HepG2 (cell line): ENCODE measurements around the gene COBL. TPM values are rescaled to one million over a fixed set of nuclear protein-coding genes. Genes with fewer than 3 reads are reported as not detected.

Experiments used
- ARID2 ChIP-seq: sonication (generic); formaldehyde crosslinking; IDR thresholded peaks from 2 replicates; pipeline ENCODE4 v1.8.1; 2022; ENCODE audit warnings: mild to moderate bottlenecking, missing genetic modification reagents, borderline replicate concordance
- ASH2L ChIP-seq: fragments of 300-600, 200-600 bp; sonication (generic); IDR thresholded peaks from 2 replicates; pipeline ENCODE4 v1.7.0; 2017; ENCODE audit warnings: low read depth, mild to moderate bottlenecking, moderate library complexity, mixed read lengths, low read length; ENCODE audit not compliant: insufficient read length
- CBX1 ChIP-seq: IDR thresholded peaks from one replicate; pipeline ENCODE4 v1.6.1; 2016; ENCODE audit warnings: antibody characterized with exemption, low read depth
- GABPA ChIP-seq, 2 experiments: IDR thresholded peaks; 2 replicates each; pipeline ENCODE4 v1.6.1; 2011 to 2016; ENCODE audit warnings: low read depth in 2 of 2, low read length in 1 of 2, missing biosample characterization in 1 of 2, missing genetic modification characterization in 1 of 2
- HDAC2 ChIP-seq: sonication (generic); formaldehyde crosslinking; IDR thresholded peaks from 2 replicates; pipeline ENCODE4 v1.4.0; 2020; ENCODE audit warnings: missing genetic modification reagents
- HNRNPLL ChIP-seq: fragments of 200-400 bp; formaldehyde crosslinking; IDR thresholded peaks from 2 replicates; pipeline ENCODE4 v1.6.1; 2017; ENCODE audit warnings: mild to moderate bottlenecking, low read depth, low read length; ENCODE audit not compliant: poor library complexity, severe bottlenecking
- KDM3A ChIP-seq: IDR thresholded peaks from 2 replicates; pipeline ENCODE4 v1.6.1; 2018; ENCODE audit warnings: low read depth, missing compliant biosample characterization
- NONO ChIP-seq, 2 experiments: fragments of 450-650 bp in 1 of 2; sonication (generic) in 1 of 2; formaldehyde crosslinking in 1 of 2; IDR thresholded peaks in 1 of 2; conservative IDR thresholded peaks in 1 of 2; 2 replicates each; pipeline versions ENCODE4 v1.6.1 to v1.8.0; 2017 to 2022; ENCODE audit warnings: mild to moderate bottlenecking in 1 of 2, missing genetic modification reagents in 1 of 2, moderate library complexity in 1 of 2
- PHF8 ChIP-seq: sonication (generic); formaldehyde crosslinking; IDR thresholded peaks from 2 replicates; pipeline ENCODE4 v1.5.0; 2020; ENCODE audit warnings: missing genetic modification reagents
- POLR2AphosphoS5 ChIP-seq: IDR thresholded peaks from 2 replicates; pipeline ENCODE4 v1.6.1; 2012; ENCODE audit warnings: low read depth, low read length
- RBFOX2 ChIP-seq: fragments of 200-400 bp; formaldehyde crosslinking; IDR thresholded peaks from 2 replicates; pipeline ENCODE4 v1.6.1; 2017; ENCODE audit warnings: low read depth, mild to moderate bottlenecking, low read length
- REPIN1 ChIP-seq: sonication (generic); formaldehyde crosslinking; IDR thresholded peaks from 2 replicates; pipeline ENCODE4 v1.8.0; 2022; ENCODE audit warnings: missing genetic modification reagents, low read depth, mild to moderate bottlenecking, borderline replicate concordance
- SIN3A ChIP-seq: IDR thresholded peaks from 2 replicates; pipeline ENCODE4 v1.6.1; 2011; ENCODE audit warnings: low read depth, mild to moderate bottlenecking, control low read depth, low read length, borderline replicate concordance
- SMAD9 ChIP-seq: sonication (generic); formaldehyde crosslinking; IDR thresholded peaks from 2 replicates; pipeline ENCODE4 v1.5.1; 2020; ENCODE audit warnings: mild to moderate bottlenecking, missing genetic modification reagents
- TCF7 ChIP-seq: sonication (generic); IDR thresholded peaks from 2 replicates; pipeline ENCODE4 v1.6.1; 2016; ENCODE audit warnings: antibody characterized with exemption, low read depth
- ZBTB21 ChIP-seq: sonication (generic); formaldehyde crosslinking; IDR thresholded peaks from 2 replicates; pipeline ENCODE4 v1.4.0; 2020; ENCODE audit warnings: missing genetic modification reagents
- ZBTB7A ChIP-seq: sonication (generic); formaldehyde crosslinking; IDR thresholded peaks from 2 replicates; pipeline ENCODE4 v1.8.0; 2022; ENCODE audit warnings: mild to moderate bottlenecking, missing genetic modification reagents
- ZFAT ChIP-seq: sonication (generic); formaldehyde crosslinking; conservative IDR thresholded peaks from 2 replicates; pipeline ENCODE4 v1.8.1; 2023; ENCODE audit warnings: missing genetic modification reagents, inconsistent platforms
- ZNF20 ChIP-seq: sonication (generic); formaldehyde crosslinking; IDR thresholded peaks from 2 replicates; pipeline ENCODE4 v1.4.0; 2020; ENCODE audit warnings: mild to moderate bottlenecking, moderate library complexity, missing genetic modification reagents
- ZNF431 ChIP-seq: sonication (generic); formaldehyde crosslinking; IDR thresholded peaks from 2 replicates; pipeline ENCODE4 v1.9.0; 2022; ENCODE audit warnings: missing genetic modification reagents, low read depth, mild to moderate bottlenecking, borderline replicate concordance
- ZNF558 ChIP-seq: sonication (generic); formaldehyde crosslinking; IDR thresholded peaks from 2 replicates; pipeline ENCODE4 v1.9.0; 2022; ENCODE audit warnings: mild to moderate bottlenecking, missing genetic modification reagents, borderline replicate concordance
- ZNF703 ChIP-seq: sonication (generic); formaldehyde crosslinking; IDR thresholded peaks from 2 replicates; pipeline ENCODE4 v1.5.1; 2020; ENCODE audit warnings: missing genetic modification reagents, mild to moderate bottlenecking, moderate library complexity, borderline replicate concordance
- polyA plus RNA-seq, 8 experiments: library from polyadenylated mRNA; depleted of rRNA in 3 of 8; stranded (reverse) in 7 of 8; unstranded in 1 of 8; fragments of >200 nt; fragmentation: Illumina TruSeq in 4 of 8; extraction: Trizol in 4 of 8; gene quantifications; 2 replicates each; pipeline versions ENCODE4 v1.2.1 to v1.2.3, GENCODE V29; 2011 to 2016; ENCODE audit warnings: low read depth in 4 of 8, missing spikeins in 1 of 8, mixed read lengths in 1 of 8; ENCODE audit not compliant: insufficient read depth in 1 of 8
- total RNA-seq, 5 experiments: library from RNA; depleted of rRNA; stranded (reverse); fragments of >200 nt; fragmentation: Illumina TruSeq; extraction: Trizol; gene quantifications; 2 replicates each; pipeline ENCODE4 v1.2.3, GENCODE V29; 2016; ENCODE audit warnings: low read depth in 1 of 5
- TF ChIP-seq, protein P1 (sequence below): IDR thresholded peaks from 2 replicates; pipeline ENCODE4 v1.6.1; 2016
- TF ChIP-seq, protein P2 (sequence below): sonication (generic); formaldehyde crosslinking; IDR thresholded peaks from 2 replicates; pipeline ENCODE4 v1.8.0; 2022; ENCODE audit warnings: low read depth, missing genetic modification reagents
- TF ChIP-seq, protein P3 (sequence below): sonication (generic); formaldehyde crosslinking; IDR thresholded peaks from 2 replicates; pipeline ENCODE4 v1.4.0; 2020; ENCODE audit warnings: mild to moderate bottlenecking, missing genetic modification reagents

The COBL gene
- total and polyA plus RNA-seq, 2 of the 13 experiments (the other 11 are each of a cell fraction or from before 2014, with no cell fraction given) = 3.8 to 4.9 TPM

DNA sequence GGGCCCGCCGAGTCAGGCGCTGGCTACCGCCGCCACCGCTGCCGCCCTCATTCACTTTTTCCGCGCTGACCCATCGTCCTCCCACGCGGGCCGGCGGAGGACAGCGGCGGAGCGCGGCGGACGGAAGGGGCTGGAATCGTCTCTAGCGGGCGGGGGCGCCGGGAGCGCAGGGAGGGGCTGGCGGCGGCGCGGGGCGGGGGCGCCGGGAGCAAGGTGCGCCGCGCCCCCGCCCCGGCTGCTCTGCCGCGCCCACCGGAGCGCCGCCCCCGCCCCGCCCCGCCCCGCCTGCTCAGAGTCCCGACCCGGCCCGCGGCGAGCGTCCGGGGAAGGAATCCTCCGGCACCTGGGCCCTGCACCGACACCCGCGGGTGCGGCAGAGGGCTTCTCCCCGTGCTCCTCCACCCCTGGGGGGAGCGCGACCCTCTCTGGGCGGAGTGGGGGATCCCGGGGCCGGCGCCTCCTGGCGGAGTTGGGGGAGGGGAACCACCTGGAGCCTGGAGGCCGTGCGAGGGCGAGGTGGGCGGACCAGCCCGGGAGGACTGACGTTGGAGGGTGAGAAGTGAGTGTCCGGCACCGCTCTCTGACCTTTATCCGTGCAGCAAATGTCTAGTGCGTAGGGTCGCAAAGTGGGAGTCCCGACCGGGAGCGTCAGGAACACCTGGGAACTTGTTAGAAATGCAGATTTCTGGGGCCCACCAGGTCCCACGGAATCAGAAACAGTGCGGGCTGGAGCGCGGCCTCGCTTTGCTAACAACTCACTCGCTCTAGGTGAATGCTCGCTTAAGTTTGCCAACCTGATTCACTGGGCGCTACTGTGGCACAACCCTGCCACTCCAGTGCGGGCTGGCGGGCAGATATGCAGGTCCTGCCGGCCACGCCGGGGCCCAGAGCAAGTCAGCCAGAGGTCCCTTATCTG lies at the start of gene COBL (continued):
- TF ChIP-seq REPIN1 (CRISPR knock-in tag) (no peak), HDAC2 (no peak), KDM3A (CRISPR knock-in tag) (0 out of 2 replicates have a peak, but pooled peaks have one; percentile 31), ZNF431 (CRISPR knock-in tag) (0 out of 2 replicates have a peak, but pooled peaks have one; percentile 52), HNRNPLL (peak; percentile 17), SIN3A (no peak; the same call in 1 of the 2 replicates), ASH2L (no peak), ZNF703 (CRISPR knock-in tag) (no peak), NONO (IDR thresholded peaks at IDR 0.05) (no peak), NONO (CRISPR knock-in tag; conservative IDR thresholded peaks at IDR 0.05) (0 out of 2 replicates have a peak, but pooled peaks have one; percentile 21), ZFAT (CRISPR knock-in tag) (no peak), POLR2AphosphoS5 (no peak), ZBTB7A (peak; percentile 52; the same call in 1 of the 2 replicates), GABPA (IDR thresholded peaks at IDR 0.05; ENCODE audit: low read depth, low read length) (no peak), GABPA (CRISPR knock-in tag; IDR thresholded peaks at IDR 0.05; ENCODE audit: low read depth) (no peak), RBFOX2 (peak; percentile 47; the same call in 1 of the 2 replicates), CBX1 (no peak), SMAD9 (CRISPR knock-in tag) (no peak), ZNF20 (CRISPR knock-in tag) (no peak), ZNF558 (CRISPR knock-in tag) (0 out of 2 replicates have a peak, but pooled peaks have one; percentile 6), PHF8 (peak; percentile 40), TCF7 (no peak), ZBTB21 (no peak), ARID2 (no peak)
- TF ChIP-seq, protein P1, sequence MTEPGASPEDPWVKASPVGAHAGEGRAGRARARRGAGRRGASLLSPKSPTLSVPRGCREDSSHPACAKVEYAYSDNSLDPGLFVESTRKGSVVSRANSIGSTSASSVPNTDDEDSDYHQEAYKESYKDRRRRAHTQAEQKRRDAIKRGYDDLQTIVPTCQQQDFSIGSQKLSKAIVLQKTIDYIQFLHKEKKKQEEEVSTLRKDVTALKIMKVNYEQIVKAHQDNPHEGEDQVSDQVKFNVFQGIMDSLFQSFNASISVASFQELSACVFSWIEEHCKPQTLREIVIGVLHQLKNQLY (CRISPR knock-in tag) = no peak
- TF ChIP-seq, protein P2, sequence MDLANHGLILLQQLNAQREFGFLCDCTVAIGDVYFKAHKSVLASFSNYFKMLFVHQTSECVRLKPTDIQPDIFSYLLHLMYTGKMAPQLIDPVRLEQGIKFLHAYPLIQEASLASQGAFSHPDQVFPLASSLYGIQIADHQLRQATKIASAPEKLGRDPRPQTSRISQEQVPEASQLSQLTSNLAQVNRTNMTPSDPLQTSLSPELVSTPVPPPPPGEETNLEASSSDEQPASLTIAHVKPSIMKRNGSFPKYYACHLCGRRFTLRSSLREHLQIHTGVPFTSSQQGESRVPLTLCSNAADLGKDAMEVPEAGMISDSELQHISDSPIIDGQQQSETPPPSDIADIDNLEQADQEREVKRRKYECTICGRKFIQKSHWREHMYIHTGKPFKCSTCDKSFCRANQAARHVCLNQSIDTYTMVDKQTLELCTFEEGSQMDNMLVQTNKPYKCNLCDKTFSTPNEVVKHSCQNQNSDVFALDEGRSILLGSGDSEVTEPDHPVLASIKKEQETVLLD (CRISPR knock-in tag) = 0 out of 2 replicates have a peak, but pooled peaks have one; percentile 44
- TF ChIP-seq, protein P3, sequence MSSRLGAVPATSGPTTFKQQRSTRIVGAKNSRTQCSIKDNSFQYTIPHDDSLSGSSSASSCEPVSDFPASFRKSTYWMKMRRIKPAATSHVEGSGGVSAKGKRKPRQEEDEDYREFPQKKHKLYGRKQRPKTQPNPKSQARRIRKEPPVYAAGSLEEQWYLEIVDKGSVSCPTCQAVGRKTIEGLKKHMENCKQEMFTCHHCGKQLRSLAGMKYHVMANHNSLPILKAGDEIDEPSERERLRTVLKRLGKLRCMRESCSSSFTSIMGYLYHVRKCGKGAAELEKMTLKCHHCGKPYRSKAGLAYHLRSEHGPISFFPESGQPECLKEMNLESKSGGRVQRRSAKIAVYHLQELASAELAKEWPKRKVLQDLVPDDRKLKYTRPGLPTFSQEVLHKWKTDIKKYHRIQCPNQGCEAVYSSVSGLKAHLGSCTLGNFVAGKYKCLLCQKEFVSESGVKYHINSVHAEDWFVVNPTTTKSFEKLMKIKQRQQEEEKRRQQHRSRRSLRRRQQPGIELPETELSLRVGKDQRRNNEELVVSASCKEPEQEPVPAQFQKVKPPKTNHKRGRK (CRISPR knock-in tag) = no peak
